IMR-90 (cell line): ENCODE results near the gene AMIGO3.

ENCODE experiments used
- CTCF ChIP-seq: conservative IDR thresholded peaks from 2 replicates; pipeline ENCODE4 v1.5.1; 2012; ENCODE audit warnings: mild to moderate bottlenecking, low read depth, low read length, improper control_type of control experiment
- NFE2L2 ChIP-seq: fragments of 150-350 bp; IDR thresholded peaks from 2 replicates; pipeline ENCODE4 v1.6.1; 2016; ENCODE audit warnings: low read depth, mild to moderate bottlenecking, low read length

DNA sequence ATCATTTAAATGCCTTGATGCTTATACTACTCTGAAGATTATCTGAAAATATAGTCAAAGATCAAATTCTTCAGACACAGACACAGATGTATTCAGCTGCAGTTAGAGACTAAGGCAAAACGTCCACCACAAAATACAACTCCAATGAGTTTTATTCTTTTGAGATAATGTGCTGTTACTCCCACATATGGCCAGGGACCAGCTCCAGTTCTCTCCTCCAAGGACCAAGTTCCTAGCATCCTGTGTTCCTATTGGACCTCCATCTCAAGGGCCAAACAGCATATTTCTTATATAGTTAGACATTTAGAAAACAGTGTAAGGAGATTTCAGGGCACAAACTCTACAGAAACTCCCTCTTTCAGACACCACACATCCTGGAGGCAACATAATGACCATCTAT is 39.7 kb upstream of the AMIGO3 start:
- TF ChIP-seq CTCF (no peak), NFE2L2 (no peak)
